Measurements from ENCODE around the gene CENPP.
A peak's percentile ranks its signal among the peaks of the same experiment; 100 is the strongest.

CENPP gene

DNA sequence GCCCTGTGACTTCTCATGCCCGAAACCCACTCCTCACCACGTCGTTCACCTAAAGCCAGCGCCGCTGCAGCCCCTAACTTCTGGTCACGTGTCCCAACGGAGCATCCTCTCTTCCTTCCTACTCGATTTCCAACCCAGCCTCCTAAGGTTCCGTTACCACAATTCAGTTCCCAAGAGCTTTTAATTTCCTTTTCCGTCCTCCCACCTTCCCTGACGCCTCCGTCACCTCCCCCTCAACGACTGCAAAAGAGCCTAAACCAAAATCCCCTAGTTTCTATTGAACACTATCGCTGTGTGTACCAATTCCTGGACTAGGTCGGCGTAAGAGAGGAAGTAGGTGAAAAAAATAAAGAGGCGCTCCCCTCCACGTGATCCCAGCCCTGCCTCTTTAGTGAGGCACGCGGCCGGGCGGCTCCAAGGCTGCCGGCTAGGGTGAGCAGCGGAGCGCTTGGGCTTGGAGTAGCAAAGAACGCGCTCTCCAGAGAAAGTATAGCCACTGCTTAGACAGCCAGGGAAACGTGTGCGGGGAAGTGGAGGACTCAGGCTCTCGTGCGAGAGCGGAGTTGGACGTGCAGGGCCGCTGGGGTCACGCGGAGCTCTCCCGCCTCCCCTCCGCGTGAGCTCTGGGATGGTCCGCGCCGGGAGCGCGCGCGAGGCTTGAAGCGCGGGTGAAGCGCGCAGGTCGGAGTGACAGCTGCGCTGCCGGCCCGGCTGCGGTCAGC is at the start of gene CENPP, which contains the start of gene NOL8:
TSS of gene CENPP (plus strand) at position 685 of the 722 bp plus-strand sequence.
TSS of gene NOL8 (minus strand) at position 82 of the 722 bp plus-strand sequence. CDS start 1,189 bp downstream, outside the sequence.
- peak; percentile 86 for DNase-seq

DNA sequence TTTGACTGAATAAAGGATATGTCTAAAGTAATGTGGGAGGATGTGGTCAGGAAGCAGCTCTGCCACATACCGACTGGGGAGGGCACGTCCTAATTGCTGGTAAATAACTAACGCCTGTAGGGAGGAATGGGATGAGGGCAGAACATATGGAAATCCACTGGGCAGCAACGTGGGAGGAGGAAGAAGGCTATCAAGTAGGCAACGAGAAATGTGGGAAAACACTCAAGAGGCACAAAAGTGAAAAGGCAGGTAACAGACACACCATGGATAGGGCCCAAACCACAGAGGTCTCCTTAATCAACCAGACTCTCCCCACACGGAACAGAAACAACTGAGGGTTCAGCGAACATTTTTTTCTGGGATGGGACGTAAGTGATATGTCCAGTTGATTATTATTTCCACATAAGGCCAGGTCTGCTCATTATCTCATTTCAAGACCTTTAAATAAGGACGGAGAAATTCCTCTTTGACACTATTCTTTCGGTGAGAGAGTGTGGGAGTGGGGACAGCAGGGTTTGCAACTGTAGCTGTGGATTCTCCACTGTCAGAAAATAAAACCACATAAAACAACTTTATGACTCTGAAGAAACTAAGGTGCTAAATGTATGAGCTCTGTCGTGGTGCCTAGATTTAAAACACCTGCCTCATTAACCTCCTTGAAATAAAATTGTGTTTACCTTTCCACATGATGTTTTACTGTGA is 49.3 kb upstream of the CENPP start:
- DNase-seq: no peak

DNA sequence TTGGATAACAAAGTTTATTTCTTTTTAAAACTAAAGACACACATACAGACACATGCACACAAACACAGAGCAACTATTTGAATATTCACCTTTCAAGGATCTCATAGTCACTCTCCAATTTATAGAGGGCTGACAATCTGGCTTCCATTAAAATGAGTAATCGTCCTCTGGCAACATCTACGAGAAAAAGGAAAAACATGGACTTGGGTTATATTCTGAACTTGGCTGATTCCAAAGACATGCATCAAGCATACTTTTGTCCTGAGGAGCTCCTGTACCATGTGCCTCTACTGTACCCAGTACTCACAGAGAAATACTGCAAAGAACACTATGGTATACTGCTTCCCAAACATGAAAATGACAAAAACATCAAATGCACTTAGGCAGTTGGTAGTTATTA is 47.6 kb upstream of the CENPP start:
- no peak for DNase-seq

DNA sequence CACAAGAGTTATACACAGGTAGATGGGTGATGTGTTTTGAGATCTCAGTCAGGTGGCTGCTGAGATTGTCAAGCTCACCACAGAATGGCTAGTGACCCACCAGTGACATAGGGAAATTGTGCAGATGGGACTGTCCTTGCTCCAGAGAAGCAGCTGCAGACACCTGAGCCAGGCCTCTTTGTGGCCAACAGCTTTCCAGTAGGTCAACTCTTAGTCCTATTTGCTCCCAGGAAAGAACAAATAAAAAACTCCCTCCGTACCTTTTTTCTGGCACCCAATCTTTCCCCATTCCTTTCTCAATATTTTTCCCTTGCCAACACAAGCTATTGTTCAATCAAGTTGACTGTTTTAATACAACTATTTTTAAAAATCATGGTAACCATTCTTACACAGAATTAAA is 46.5 kb upstream of the CENPP start:
- no peak for DNase-seq

DNA sequence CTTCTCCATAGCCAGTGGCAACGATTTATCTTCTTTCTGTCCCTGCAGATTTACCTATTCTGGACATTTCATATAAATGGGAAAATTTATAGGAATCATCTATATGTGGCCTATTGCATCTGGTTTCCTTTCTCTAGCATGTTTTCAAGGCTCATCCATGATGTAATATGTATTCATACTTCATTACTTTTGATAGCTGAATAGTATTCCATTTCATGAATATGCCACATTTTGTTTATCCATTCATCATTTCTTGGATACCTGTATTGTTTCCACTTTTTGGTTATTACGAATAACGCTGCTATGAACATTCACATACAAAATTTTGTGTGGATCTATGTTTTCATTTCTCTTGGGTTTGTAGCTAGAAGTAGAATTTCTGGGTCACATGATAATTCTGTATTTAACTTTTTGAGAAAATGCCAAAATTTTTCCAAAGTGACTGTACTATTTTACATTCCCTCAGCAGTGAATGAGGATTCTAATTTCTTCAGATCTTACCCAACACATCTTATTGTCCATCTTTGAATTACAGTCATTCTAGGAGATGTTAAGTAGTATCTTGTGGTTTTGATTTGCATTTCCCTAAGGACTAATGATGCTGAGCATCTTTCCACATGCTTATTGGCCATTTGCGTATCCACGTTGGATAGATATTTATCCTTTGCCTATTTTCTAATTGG is 35.9 kb upstream of the CENPP start:
- DNase-seq: no peak

DNA sequence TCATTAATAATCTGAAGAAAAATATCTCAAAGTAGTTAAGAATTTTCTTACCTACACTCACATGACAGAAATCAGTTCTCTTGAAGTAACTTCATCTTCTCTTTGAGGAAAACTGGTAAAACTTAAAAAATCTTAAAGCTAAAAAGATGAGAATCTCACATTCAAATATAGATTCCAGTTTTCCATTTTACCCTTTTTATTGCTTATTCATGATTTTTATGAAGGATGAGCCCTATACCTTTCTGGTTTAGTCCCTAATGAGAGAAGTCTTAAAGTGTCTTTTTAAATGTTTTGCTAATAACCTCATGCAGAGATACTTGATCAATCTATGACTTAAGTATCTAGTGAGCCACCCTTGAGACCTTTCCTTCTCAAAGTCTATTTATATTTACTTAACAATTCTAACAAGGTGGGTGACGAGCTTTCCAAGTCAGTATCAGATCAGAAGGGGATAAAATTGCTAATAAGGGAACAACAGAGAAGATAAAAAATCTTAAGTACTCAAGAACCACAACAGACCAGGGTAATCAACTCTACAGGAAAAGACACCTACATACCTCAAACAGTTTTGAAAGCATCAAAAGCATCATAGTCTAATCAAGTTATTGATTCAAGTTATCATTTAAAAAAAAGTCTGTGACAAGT is 34.8 kb upstream of the CENPP start:
- no peak for DNase-seq

DNA sequence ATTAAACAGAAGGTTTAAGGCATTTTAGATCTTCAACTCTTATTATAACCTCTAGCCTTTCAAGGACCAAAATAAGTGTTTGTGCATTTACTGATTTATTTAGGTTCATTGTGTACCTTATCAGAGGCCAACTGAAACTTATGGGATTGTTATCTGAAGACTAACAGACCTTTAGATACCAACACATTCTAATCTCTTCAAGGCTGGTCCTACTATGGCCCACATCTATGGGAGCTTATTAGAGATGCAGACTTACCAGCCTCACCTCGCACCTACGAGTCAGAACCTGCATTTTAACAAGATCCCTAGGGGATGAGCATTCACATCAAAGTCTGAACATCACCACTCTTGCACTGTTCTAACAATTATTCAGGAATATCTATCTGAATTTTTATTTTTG is 34.2 kb upstream of the CENPP start:
- DNase-seq: no peak

DNA sequence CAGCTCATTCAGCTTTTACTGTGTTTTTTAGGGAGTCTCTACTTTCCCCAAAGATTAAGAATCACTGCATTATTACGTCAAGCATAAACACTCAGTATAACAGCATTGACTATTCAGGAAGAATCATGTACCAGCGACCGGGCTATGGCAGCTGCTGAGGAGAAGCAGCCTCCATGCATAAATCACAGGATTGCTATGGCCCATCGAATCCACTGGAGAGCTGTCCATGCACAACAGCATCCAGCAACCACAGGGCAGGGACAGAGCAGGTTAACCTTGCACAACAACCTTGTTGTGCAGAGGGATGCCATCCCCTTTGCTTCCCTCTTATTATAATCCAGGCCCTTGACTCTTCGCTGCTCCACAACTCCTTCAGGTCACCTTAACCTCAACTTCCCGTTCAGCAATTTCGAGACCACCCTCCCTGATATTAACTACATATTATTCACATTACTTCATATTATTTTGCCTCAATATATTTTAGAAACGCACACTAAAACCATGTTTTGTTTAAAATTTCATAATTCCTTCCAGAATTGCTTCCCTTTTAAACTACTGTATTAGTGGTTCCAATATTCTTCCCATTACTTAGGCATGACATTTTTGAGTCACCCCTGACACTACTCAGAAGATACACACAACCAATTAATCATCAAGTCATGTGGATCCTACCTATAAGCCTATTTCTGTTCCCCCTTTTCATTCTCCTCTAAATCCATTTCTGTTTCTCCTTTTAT is 33.2 kb upstream of the CENPP start:
- DNase-seq: no peak

DNA sequence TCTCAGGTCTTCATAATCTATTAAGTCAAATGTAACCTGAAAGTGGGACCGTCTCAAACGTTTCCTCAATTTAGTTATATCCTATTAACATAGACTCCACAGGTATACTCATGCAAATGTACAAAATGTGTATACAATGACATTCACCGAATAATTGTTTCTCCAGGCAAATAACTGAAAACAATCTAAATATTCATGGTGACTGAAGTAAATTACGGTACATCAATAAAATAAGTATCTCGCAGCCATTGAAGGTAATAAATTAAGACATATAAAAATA is 32.7 kb upstream of the CENPP start:
- DNase-seq: no peak

DNA sequence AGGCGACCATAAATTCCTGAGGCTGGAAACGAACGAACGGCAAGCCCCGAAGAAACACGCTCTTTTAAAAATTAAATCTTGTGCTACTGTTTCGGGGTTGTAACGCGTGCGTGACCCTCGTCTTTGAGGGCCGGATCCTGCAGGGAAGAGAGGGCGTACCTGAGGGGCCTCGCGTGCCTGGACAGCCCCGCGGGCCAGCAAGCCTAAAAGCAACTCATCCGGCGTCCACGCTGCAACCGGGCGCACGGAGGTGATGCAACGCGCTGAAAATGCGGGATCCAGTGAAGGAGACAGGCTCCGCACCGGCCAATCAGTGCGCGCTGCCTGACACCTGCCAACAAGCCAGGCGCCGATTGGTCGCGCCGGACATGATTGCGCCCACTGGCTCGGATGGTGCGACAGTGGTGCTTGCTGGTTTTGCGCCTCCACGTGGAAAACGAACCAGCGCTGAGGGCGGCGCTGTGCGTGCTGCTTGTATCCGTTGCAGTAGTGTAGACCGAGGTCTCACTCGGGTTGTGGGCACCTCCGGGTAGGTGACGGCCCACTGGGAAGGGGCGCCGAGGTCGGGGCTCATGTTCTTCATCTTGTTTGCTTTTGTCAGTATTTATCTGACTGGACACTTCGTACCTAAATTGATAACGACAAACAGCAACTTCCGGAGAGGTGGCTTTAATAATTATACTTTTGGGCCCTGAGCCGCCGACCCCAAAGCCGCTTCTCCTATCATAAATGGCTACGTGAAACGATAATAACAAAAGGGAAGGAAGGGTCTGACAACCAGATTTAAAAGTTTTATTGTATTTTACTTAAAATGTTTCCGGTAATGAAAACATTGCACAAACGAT is 32.1 kb upstream of the CENPP start, which contains the start of gene IARS1:
TSS of gene IARS1 (minus strand) at position 246 of the 845 bp plus-strand sequence. CDS start 4,278 bp downstream, outside the sequence.
- peak; percentile 87 for DNase-seq

DNA sequence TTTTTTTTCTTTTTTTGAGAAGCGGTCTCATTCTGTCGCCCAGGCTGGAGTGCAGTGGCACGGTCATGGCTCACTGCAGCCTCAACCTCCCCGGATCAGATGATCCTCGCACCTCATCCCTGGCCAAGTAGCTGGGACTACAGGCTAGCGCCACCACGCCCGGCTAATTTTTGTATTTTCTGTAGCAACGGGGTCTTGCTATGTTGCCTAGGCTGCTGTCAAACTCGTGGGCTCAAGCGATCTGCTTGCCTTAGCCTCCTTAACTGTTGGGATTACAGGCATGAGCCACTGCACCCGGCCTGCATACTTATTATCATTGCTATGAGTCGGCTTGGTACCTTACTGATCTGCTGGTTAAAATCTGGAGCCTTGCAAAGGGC is 31.5 kb upstream of the CENPP start:
- no peak for DNase-seq

DNA sequence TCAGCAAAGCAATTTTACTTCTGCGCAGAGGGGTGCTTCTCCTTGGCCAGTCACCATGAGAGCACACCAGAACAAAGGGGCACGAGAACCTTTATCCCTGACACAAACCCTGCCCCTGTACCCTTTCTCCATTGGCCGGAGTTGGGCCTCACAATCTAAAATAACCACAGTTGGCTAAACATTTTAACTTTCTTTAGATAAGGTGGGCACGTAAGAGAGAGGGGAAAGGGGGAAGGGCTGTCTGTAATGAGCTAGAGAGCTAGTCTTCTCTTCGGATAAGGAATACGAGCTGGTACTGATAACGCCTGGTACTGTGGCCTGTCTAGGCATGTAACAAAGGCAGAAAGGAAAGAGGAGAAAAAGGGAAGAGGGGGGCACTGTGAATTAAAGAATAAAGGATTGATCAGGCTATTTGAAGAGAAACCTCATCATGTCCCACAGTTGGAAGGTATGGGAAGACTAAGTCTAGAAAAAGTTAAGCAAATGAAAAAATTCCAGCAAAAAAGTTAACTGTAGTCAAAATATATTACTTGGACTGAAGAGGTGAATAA is 30.4 kb upstream of the CENPP start:
- no peak for DNase-seq

DNA sequence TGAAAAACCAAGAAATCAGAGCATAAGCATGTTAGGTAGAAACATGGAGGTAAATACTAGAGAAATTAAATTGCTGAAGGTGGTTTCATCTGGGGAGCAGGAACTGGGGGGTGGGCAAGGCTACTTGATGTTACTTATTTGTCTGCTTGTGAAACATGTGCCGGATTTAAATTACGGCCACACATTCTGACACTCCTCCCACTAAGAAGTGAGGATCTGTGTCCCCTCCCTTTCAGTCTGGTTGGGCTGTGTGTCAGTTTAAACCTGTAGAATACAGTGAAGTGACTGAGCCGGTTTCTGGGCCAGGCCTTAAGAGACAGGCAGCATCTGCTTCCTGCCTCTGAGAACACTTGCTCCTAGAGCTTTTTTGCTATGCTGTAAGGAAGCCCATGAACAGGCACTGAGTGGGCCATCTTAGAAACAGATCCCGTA is 29.9 kb upstream of the CENPP start:
- no peak for DNase-seq

DNA sequence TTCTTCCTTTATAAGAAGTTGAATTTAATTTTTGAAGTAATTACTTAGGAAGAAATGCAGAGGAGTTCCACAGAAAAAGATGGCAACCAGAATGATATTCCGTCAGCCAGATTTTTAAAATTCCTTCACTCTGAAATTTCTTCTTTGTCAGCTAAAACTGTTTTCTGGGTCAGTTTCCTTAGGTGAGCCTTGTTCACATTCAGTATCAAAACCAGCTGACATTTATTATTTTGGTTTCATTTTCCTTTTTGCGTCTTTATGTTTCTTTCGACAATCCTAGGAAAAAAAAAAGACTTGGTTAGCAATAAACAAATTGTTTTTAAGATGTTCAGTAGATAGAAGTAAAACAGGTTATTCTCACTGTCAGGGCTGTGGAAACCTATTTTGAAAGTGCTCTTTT is 28.1 kb upstream of the CENPP start:
- no peak for DNase-seq

DNA sequence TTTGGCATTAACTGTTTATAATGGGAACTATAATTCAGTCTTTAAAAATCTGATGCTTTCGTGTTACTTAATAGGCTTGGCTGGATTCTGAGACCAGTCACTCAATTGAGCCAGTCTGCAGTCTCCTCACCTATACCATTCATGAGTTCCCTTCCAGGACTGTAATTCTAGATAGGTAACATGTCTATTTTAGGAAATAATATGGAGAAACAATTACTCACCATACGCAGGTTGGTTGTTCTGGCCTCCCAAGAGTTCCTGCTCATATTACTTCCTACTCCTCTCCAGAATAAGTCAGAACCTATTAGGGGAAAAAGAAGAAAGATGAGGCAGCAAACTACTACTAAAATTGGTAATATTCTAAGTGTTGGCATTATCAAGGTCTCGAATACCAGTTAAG is 27.7 kb upstream of the CENPP start:
- DNase-seq: no peak

DNA sequence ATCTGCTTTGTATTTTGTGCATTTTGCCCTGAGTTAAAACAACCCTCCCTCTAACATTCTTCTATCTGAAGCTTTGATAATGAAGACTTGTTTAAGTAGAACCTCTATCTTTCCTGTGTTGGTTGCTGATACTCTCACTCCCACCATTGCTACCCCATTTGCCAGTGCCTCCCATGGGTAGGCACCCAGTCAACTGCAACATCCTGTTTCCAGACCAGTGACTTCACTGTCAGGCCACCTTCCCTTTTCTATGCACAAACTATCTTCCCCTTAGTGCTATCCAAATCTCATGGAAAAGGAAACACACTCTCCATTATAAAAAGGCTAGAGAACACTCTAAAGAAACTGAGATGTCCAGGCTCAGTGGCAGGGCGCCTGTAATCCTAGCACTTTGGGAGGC is 26.6 kb upstream of the CENPP start:
- DNase-seq: no peak

DNA sequence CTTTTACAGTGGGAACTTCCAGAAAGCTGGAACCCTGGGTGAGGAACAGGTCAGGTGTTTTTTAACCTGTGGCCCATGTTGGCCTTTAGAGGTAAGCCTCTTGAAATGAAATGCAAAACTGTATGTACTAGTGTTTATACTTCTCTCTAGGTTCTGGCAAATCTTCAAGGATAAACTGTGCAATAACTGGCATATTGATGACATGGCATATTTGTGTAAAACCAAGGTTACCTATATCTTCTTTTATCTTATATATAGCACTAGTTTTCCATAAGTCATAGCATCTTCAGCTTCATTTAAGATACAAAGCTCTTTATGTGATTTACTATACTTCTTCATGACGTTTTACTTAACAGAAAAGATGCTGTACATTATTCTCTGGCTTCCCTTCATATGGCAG is 24.8 kb upstream of the CENPP start:
- DNase-seq: no peak

DNA sequence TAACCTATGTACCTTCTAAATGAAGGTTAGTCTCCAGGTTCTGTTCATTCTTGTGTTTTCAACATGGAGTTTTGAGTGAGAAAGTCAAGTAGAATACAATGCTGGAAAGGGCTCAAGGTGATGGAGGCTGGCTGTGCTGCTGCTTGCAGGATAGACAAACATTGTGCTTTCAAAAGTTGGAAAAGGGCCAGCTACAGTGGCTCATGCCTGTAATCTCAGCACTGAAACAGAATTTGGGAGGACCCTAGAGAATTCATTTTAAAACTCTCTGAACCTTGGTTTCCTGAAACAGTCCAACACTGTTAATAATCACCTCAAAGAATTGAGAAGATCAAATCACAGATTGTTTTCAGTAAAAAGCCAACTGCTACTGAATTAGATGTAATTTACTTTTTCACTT is 16.9 kb upstream of the CENPP start:
- DNase-seq: no peak

DNA sequence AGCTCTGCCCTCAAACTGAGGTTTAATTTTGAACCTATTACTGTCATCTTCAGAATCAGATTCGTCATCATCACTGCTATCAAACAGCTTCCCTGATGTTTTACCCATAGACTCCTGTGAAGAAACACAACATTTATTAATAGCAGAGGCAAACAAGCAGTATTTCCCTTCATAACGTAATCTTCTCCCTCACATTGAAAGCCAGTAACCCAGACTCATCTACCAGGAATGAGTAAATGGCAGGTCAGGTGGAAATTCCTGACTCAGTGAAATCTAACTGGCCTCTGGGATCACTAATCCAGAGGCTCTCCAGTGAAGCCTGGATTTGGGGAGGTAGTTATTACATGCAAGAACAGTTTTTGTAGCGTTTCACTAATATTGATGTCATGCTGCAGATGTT is 15.2 kb upstream of the CENPP start:
- no peak for DNase-seq

DNA sequence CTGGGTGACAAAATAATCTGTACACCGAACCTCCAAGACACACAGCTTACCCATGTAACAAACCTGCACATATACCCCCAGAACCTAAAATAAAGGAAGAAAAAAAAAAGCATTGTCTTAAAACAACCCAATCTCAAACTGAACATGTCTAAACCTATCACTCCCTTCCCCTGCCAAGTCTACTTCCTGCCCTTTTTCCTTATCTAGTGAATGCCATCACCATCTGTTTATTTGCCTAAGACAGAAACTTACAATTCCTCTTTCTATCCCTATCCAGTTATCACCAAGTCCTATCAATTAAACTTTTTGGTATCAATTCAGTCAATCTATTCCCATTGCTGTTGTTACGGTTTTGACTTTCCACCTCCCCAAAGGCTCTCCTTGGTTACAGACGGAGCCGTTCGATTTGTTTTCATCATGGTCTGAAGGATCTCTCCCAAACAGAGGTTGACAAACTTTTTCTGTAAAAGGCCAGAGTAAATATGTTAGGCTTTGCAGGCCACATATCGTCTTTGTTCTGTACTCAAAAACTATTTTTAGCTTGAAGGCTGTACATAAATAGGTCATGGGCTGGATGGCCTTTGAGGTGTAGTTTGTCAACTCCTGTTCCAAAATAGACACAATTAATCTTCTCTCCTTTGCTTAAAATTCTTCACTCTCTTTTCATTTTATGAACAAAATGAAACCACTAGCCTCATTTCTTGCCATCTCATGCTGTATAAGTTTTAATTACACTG is 12.7 kb upstream of the CENPP start:
- DNase-seq: no peak

DNA sequence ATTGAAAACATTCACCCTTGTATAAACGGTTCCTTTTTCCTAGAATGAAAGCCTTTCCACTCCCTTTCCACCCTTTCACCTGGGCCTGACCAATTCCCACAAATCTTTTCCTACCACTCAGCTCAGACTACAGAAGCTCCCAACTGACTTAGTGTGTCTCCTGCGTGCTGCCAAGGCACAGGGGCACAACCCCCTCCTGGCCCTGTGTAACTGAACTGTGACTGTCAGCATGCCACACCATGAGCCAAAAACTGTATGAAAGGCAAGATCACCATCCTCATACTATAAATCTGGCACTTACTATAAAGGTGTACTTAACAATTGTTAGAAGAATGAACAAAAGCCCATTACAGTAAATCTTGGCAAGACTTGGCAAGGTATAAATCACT is 12.1 kb upstream of the CENPP start:
- no peak for DNase-seq
